Kidney epithelial cell (primary cell): ENCODE data around the gene HOXB7. TPM values are rescaled to one million over a fixed set of nuclear protein-coding genes. Genes with fewer than 3 reads are reported as not detected.

ENCODE experiments used
- DNase-seq: peaks from one replicate; pipeline ENCODE4 v3.0.0-alpha.2; 2010; ENCODE audit warnings: low read depth
- H3K27me3 ChIP-seq: 2 replicates; pipeline ENCODE4 v1.6.0; 2011; ENCODE audit warnings: low read length; ENCODE audit not compliant: control insufficient read depth, insufficient read depth
- H3K36me3 ChIP-seq: 2 replicates; pipeline ENCODE4 v1.5.1; 2011; ENCODE audit warnings: low read length; ENCODE audit not compliant: control insufficient read depth, insufficient read depth
- H3K4me3 ChIP-seq: 2 replicates; pipeline ENCODE4 v1.5.1; 2011; ENCODE audit warnings: low read depth, mild to moderate bottlenecking, control low read depth, low read length
- CTCF ChIP-seq: IDR thresholded peaks from 2 replicates; pipeline ENCODE4 v1.5.1; 2011; ENCODE audit warnings: mild to moderate bottlenecking, moderate library complexity, low read length, control low read depth, inconsistent platforms; ENCODE audit not compliant: insufficient read depth, poor library complexity, severe bottlenecking
- total RNA-seq: library from RNA; depleted of rRNA; stranded (reverse); fragments of >200 nt; gene quantifications from 2 replicates; pipeline ENCODE4 v1.2.3, GENCODE V29; 2015

The HOXB7 gene
- total RNA-seq, 1 donor from 2014 or later = 27.2 TPM

GRCh38 chr17:48642843-48643696, 32.3 kb upstream of the HOXB7 start:
- DNase-seq = no peak
- Histone ChIP-seq H3K36me3 (peaks cover 1% of the 10 kb centered on the region), H3K27me3 (no peaks in the 10 kb centered on the region), H3K4me3 (peak overlapping the region; percentile 26)
- TF ChIP-seq CTCF = no peak

GRCh38 chr17:48642059-48642842, 31.4 kb upstream of the HOXB7 start:
- DNase-seq = no peak
- TF ChIP-seq CTCF = peak; percentile 26
- Histone ChIP-seq H3K36me3 (peaks cover 1% of the 10 kb centered on the region), H3K4me3 (peak overlapping the region; percentile 26), H3K27me3 (no peaks in the 10 kb centered on the region)

- DNase-seq = no peak
- TF ChIP-seq CTCF = no peak
- Histone ChIP-seq H3K36me3 (peaks cover 1% of the 10 kb centered on the region), H3K27me3 (no peaks in the 10 kb centered on the region), H3K4me3 (no peak overlapping the region)
These were observed 30.8 kb upstream of the HOXB7 start for GRCh38 chr17:48641541-48642058.

- H3K36me3 ChIP-seq = peaks cover 1% of the 10 kb centered on the region
- H3K4me3 ChIP-seq = no peak overlapping the region
- no peaks in the 10 kb centered on the region for H3K27me3 ChIP-seq
- DNase-seq = no peak
- TF ChIP-seq CTCF = no peak
These were observed 30.0 kb upstream of the HOXB7 start for GRCh38 chr17:48640858-48641180.

GRCh38 chr17:48639982-48640857, 29.4 kb upstream of the HOXB7 start:
- DNase-seq = no peak
- TF ChIP-seq CTCF = no peak
- no peak overlapping the region for H3K4me3 ChIP-seq
- H3K27me3 ChIP-seq = no peaks in the 10 kb centered on the region
- peaks cover 1% of the 10 kb centered on the region for H3K36me3 ChIP-seq
